Measurements from ENCODE around the gene CFAP97. TPM values are rescaled to one million over a fixed set of nuclear protein-coding genes. Genes with fewer than 3 reads are reported as not detected.

Gene CFAP97
- polyA plus RNA-seq, 1 donor from 2014 or later = 29.8 TPM

DNA sequence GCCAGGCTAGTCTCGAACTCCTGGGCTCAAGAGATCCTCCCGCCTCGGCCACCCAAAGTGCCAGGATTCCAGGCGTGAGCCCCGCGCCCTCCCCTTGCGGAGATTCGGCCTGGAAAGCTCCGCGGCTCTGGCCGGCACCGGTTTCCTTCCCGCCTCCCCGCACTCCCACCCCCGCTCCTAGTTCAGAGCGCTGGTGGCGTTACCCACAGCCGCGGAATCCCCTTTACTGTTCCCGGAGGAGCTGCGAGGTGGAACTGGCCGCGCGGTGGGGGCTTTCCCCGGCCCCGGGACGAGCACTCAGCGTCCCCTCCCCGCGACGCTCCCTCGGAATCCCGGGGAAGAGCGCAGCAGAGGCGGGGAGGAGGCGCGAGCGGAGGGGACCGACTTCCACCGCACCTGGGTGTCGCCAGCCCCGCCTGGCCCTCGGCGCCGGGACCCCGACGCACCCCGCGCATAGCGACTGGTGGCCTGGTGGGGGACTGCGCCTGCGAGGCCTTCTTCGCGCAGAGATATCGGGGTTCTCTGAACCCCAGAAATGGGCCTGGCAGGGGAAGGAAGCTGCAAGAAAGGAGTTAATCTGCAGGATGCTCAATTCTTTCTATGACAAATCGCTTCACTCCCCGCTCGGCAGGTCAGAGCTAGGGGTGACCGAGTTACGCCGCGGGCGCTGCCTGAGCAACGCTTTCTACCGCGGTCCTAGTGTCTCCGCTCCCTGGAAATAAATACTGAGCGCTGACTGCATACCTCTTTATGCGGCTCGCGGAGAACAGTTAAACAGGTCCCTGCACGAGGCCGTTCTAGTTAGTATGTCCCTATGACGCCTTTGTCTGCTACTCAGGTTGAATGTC is 75.3 kb downstream of the CFAP97 start:
- Histone ChIP-seq H3K27ac (ENCODE audit: low read length) (peak overlapping the region; percentile 41), H3K36me3 (ENCODE audit: insufficient read depth, low read length) (no peaks in the 10 kb centered on the region), H3F3A (ENCODE audit: insufficient read depth, low read length, poor library complexity, severe bottlenecking) (no peaks in the 10 kb centered on the region), H3K9me3 (ENCODE audit: low read length) (no peaks in the 10 kb centered on the region), H3K27me3 (ENCODE audit: insufficient read depth, low read depth, low read length) (peaks cover 28% of the 10 kb centered on the region), H3K79me2 (replicated peaks; ENCODE audit: insufficient read depth, low read length) (no peaks in the 10 kb centered on the region), H3K4me2 (ENCODE audit: low read length) (peak overlapping the region; percentile 65), H3K9me2 (ENCODE audit: insufficient read depth, low read length) (no peaks in the 10 kb centered on the region), H3K9ac (ENCODE audit: low read length) (peak overlapping the region; percentile 67), H4K20me1 (ENCODE audit: insufficient read depth) (no peaks in the 10 kb centered on the region), H3K4me3 (ENCODE audit: low read length) (peak overlapping the region; percentile 90), H2AFZ (ENCODE audit: low read depth, low read length) (peak overlapping the region; percentile 69)
- TF ChIP-seq EZH2 (IDR thresholded peaks at IDR 0.05; ENCODE audit: borderline replicate concordance, insufficient read depth, low read length, poor library complexity, severe bottlenecking) (no peak), POLR2AphosphoS5 (IDR thresholded peaks at IDR 0.05) (peak; percentile 37), EP300 (conservative IDR thresholded peaks at IDR 0.05; ENCODE audit: poor library complexity, severe bottlenecking) (no peak), RAD21 (conservative IDR thresholded peaks at IDR 0.05) (no peak), SMC3 (conservative IDR thresholded peaks at IDR 0.05; ENCODE audit: poor library complexity) (no peak), MXI1 (conservative IDR thresholded peaks at IDR 0.05; ENCODE audit: poor library complexity, severe bottlenecking) (no peak), TAF1 (IDR thresholded peaks at IDR 0.05; ENCODE audit: low read depth) (peak; percentile 23)
- TF ChIP-seq, protein P1, sequence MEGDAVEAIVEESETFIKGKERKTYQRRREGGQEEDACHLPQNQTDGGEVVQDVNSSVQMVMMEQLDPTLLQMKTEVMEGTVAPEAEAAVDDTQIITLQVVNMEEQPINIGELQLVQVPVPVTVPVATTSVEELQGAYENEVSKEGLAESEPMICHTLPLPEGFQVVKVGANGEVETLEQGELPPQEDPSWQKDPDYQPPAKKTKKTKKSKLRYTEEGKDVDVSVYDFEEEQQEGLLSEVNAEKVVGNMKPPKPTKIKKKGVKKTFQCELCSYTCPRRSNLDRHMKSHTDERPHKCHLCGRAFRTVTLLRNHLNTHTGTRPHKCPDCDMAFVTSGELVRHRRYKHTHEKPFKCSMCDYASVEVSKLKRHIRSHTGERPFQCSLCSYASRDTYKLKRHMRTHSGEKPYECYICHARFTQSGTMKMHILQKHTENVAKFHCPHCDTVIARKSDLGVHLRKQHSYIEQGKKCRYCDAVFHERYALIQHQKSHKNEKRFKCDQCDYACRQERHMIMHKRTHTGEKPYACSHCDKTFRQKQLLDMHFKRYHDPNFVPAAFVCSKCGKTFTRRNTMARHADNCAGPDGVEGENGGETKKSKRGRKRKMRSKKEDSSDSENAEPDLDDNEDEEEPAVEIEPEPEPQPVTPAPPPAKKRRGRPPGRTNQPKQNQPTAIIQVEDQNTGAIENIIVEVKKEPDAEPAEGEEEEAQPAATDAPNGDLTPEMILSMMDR (IDR thresholded peaks at IDR 0.05; ENCODE audit: poor library complexity, severe bottlenecking) = peak; percentile 65
- TF ChIP-seq, protein P2, sequence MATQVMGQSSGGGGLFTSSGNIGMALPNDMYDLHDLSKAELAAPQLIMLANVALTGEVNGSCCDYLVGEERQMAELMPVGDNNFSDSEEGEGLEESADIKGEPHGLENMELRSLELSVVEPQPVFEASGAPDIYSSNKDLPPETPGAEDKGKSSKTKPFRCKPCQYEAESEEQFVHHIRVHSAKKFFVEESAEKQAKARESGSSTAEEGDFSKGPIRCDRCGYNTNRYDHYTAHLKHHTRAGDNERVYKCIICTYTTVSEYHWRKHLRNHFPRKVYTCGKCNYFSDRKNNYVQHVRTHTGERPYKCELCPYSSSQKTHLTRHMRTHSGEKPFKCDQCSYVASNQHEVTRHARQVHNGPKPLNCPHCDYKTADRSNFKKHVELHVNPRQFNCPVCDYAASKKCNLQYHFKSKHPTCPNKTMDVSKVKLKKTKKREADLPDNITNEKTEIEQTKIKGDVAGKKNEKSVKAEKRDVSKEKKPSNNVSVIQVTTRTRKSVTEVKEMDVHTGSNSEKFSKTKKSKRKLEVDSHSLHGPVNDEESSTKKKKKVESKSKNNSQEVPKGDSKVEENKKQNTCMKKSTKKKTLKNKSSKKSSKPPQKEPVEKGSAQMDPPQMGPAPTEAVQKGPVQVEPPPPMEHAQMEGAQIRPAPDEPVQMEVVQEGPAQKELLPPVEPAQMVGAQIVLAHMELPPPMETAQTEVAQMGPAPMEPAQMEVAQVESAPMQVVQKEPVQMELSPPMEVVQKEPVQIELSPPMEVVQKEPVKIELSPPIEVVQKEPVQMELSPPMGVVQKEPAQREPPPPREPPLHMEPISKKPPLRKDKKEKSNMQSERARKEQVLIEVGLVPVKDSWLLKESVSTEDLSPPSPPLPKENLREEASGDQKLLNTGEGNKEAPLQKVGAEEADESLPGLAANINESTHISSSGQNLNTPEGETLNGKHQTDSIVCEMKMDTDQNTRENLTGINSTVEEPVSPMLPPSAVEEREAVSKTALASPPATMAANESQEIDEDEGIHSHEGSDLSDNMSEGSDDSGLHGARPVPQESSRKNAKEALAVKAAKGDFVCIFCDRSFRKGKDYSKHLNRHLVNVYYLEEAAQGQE (IDR thresholded peaks at IDR 0.05; ENCODE audit: borderline replicate concordance) = peak; percentile 14

DNA sequence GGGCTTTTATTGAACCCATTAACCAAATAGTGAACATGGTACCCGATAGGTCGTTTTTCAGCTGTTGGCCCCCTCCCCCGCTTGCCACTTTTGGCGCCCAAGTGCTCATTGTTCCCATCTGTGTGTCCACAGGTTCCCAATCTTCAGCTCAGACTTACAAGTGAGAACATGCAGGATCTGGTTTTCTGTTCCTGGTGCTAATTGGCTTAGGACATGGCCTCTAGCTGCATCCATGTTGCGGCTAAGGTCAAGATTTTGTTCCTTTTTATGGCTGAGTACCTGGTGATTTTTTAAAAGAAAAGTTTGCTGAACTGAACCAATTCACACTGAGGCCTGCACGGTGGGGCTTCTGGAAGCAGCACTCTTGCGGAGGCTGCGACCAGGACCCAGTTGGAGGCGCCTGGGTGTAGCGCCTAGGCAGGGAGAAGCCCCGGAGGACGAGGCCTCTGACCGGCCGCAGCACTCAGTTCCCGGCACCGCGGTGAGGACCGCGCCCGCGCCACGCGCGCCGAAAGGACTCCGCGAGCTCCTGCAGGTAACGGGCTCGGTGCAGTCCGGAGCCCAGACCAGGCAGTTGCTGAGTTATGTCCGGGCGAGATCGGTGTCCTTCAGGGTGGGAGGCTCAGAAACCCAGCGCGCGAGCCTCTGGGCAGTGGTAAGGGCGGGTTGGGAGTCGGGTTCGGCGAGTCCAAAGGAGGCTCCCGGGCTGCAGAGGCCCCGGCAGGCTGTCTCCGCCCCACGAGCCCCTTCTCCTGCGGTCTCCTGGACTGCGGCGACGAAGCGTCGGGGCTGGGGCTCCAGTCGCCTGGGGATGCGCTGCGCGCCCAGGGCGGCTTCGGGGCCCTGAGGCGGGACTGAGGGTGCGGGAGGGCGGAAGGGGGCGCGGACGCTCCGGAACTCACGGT is 76.5 kb downstream of the CFAP97 start:
- no peaks in the 10 kb centered on the region for H3K9me2 ChIP-seq (ENCODE audit: insufficient read depth, low read length)
- H3K79me2 ChIP-seq (replicated peaks; ENCODE audit: insufficient read depth, low read length) = no peaks in the 10 kb centered on the region
- H3K27me3 ChIP-seq (ENCODE audit: insufficient read depth, low read depth, low read length) = peaks cover 28% of the 10 kb centered on the region
- H2AFZ ChIP-seq (ENCODE audit: low read depth, low read length) = no peak overlapping the region
- H4K20me1 ChIP-seq (ENCODE audit: insufficient read depth) = no peaks in the 10 kb centered on the region
- H3K9ac ChIP-seq (ENCODE audit: low read length) = peak overlapping the region; percentile 67
- TF ChIP-seq EP300 (conservative IDR thresholded peaks at IDR 0.05; ENCODE audit: poor library complexity, severe bottlenecking) (no peak), RAD21 (conservative IDR thresholded peaks at IDR 0.05) (no peak), EZH2 (IDR thresholded peaks at IDR 0.05; ENCODE audit: borderline replicate concordance, insufficient read depth, low read length, poor library complexity, severe bottlenecking) (no peak), POLR2AphosphoS5 (IDR thresholded peaks at IDR 0.05) (no peak), SMC3 (conservative IDR thresholded peaks at IDR 0.05; ENCODE audit: poor library complexity) (no peak), MXI1 (conservative IDR thresholded peaks at IDR 0.05; ENCODE audit: poor library complexity, severe bottlenecking) (no peak), TAF1 (IDR thresholded peaks at IDR 0.05; ENCODE audit: low read depth) (no peak)
- TF ChIP-seq, protein P2 (IDR thresholded peaks at IDR 0.05; ENCODE audit: borderline replicate concordance) = no peak
- TF ChIP-seq, protein P1 (IDR thresholded peaks at IDR 0.05; ENCODE audit: poor library complexity, severe bottlenecking) = no peak
- no peaks in the 10 kb centered on the region for H3F3A ChIP-seq (ENCODE audit: insufficient read depth, low read length, poor library complexity, severe bottlenecking)
- H3K27ac ChIP-seq (ENCODE audit: low read length) = no peak overlapping the region
- no peaks in the 10 kb centered on the region for H3K9me3 ChIP-seq (ENCODE audit: low read length)
- no peaks in the 10 kb centered on the region for H3K36me3 ChIP-seq (ENCODE audit: insufficient read depth, low read length)
- H3K4me2 ChIP-seq (ENCODE audit: low read length) = peak overlapping the region; percentile 10
- peak overlapping the region; percentile 90 for H3K4me3 ChIP-seq (ENCODE audit: low read length)
